Tibial nerve (tissue), 4 donors: ENCODE data around the gene LTBP3. TPM values are rescaled to one million over a fixed set of nuclear protein-coding genes. Genes with fewer than 3 reads are reported as not detected.
A peak's percentile ranks its signal among the peaks of the same experiment; 100 is the strongest.

Source experiments
- DNase-seq, 2 donors: peaks; one replicate each; pipeline ENCODE4 v3.0.0-alpha.2; 2019; ENCODE audit warnings: low spot score in 2 of 2
- H3K27ac ChIP-seq, 4 donors: fragments of 200-600 bp; sonication (generic) in 3 of 4; one replicate each; pipeline ENCODE4 v1.5.1; 2017 to 2019; ENCODE audit warnings: mild to moderate bottlenecking in 1 of 4
- H3K27me3 ChIP-seq, 2 donors: fragments of 200-600 bp; sonication (generic) in 1 of 2; one replicate each; pipeline versions ENCODE4 v1.5.1 to v1.6.0; 2017 to 2019
- H3K36me3 ChIP-seq, 3 donors: fragments of 200-600 bp; sonication (generic); one replicate each; pipeline ENCODE4 v1.5.1; 2018 to 2019
- H3K4me1 ChIP-seq, 4 donors: fragments of 200-600 bp; sonication (generic) in 3 of 4; one replicate each; pipeline ENCODE4 v1.5.1; 2017 to 2019
- H3K4me3 ChIP-seq, 4 donors: fragments of 200-600 bp; sonication (generic) in 3 of 4; one replicate each; pipeline ENCODE4 v1.5.1; 2017 to 2019; ENCODE audit warnings: mild to moderate bottlenecking in 1 of 4, moderate library complexity in 1 of 4
- H3K9me3 ChIP-seq, 4 donors: fragments of 200-600 bp; sonication (generic) in 3 of 4; one replicate each; pipeline ENCODE4 v1.5.1; 2017 to 2019
- EP300 ChIP-seq, 2 donors: sonication (generic); formaldehyde crosslinking; IDR thresholded peaks; one replicate each; pipeline ENCODE4 v1.6.1; 2017; ENCODE audit warnings: antibody characterized with exemption in 2 of 2, mild to moderate bottlenecking in 1 of 2
- POLR2A ChIP-seq, 2 donors: fragments of 450-650 bp; IDR thresholded peaks; one replicate each; pipeline ENCODE4 v1.6.1; 2017; ENCODE audit warnings: antibody characterized with exemption in 2 of 2, mild to moderate bottlenecking in 2 of 2, moderate library complexity in 2 of 2
- WGBS, 2 donors: methylation state at CpG; one replicate each; pipeline ENCODE4 v1.1.5; 2018; 5-methylcytosine and 5-hydroxymethylcytosine counted together
- total RNA-seq, 4 donors: library from RNA; depleted of rRNA; stranded (reverse); fragments of >200 nt; gene quantifications; one replicate each; pipeline ENCODE4 v1.1.0, GENCODE V29; 2016
- TF ChIP-seq, protein P1 (sequence below), 5 experiments: fragments of 200-600 bp in 3 of 5; fragments of 450-650 bp in 2 of 5; sonication (generic) in 3 of 5; IDR thresholded peaks; one replicate each; pipeline ENCODE4 v1.5.1; 2016 to 2019; ENCODE audit warnings: antibody characterized with exemption in 5 of 5, mild to moderate bottlenecking in 3 of 5, moderate library complexity in 2 of 5

The LTBP3 gene
- total RNA-seq, 4 donors from 2014 or later: 236 to 476 (median 386) TPM

DNA sequence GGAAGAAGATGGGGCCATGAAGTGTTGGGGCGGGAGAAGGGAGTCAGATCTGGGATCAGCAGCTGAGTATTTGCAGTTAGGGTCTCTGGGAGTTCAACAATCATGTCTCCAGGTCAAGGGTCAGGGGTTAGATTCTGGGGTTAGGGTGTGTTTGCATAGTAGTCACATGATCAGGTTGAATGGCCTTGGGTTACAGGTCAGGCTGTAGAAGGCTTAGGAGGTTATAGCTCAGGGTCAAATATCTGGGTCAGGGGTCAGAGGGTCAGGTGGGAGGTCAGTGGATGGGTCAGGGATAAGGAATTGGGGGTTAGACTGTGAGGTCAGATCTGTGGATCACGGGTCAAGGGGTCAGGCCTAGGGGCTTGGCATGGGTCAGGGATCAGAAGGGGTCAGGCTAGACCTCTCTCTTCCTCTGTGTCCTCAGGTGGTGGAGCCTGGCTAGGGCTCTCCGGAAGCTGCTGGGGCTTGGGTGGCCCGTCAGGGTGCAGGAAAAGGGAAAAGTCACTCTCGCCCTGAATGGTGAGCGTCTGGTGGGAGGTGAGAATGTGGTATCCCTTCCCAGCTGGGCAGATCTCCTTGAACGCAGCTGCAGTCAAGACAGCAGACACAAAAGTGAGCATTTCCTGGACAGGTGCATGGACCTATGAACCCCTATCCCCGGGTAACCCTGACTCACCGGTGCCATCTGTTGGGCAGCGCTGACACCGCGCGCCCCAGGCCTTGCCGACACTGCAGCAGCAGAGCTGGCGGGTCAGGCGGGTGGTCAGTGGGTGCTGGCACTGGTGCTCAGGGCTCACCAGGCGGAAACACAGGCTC is 6.4 kb downstream of the LTBP3 start:
- no peaks in the 10 kb centered on the region for H3K9me3 ChIP-seq
- peak overlapping the region in 3 of 4 donors; percentile 26 to 65 (median 28) for H3K27ac ChIP-seq
- 59 to 63% methylated on average over 17 of the region's 17 CpGs for WGBS, 2 donors
- no peak for DNase-seq
- no peaks in the 10 kb centered on the region for H3K27me3 ChIP-seq
- peaks cover 0 to 69% (median 0%) of the 10 kb centered on the region in 3 donors for H3K36me3 ChIP-seq
- H3K4me3 ChIP-seq: no peak overlapping the region
- peaks cover 0 to 66% (median 45%) of the 10 kb centered on the region in 4 donors for H3K4me1 ChIP-seq
- TF ChIP-seq POLR2A (IDR thresholded peaks at IDR 0.05): no peak
- TF ChIP-seq, protein P1, sequence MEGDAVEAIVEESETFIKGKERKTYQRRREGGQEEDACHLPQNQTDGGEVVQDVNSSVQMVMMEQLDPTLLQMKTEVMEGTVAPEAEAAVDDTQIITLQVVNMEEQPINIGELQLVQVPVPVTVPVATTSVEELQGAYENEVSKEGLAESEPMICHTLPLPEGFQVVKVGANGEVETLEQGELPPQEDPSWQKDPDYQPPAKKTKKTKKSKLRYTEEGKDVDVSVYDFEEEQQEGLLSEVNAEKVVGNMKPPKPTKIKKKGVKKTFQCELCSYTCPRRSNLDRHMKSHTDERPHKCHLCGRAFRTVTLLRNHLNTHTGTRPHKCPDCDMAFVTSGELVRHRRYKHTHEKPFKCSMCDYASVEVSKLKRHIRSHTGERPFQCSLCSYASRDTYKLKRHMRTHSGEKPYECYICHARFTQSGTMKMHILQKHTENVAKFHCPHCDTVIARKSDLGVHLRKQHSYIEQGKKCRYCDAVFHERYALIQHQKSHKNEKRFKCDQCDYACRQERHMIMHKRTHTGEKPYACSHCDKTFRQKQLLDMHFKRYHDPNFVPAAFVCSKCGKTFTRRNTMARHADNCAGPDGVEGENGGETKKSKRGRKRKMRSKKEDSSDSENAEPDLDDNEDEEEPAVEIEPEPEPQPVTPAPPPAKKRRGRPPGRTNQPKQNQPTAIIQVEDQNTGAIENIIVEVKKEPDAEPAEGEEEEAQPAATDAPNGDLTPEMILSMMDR (IDR thresholded peaks at IDR 0.05): peak in 4 of 5 experiments; percentile 12 to 46 (median 23)
- no peak for TF ChIP-seq EP300 (IDR thresholded peaks at IDR 0.05)

DNA sequence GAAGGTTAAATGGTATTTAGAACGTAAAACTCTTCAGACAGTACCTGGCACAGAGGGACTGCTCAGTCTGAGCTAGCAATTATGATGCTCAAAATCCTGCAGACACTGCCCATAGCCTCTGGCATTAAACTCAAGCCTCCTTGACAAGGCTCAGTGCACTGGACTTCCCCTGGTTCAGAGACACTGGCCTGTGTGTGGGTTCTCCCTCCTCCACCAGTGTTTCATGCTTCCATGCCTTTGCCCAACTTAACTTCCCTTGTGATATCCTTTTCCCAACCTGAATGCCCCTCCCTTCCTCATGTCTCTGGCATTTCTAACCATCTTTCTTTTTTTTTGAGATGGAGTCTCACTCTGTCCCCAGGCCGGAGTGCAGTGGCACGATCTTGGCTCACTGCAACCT is 9.1 kb downstream of the LTBP3 start:
- no peaks in the 10 kb centered on the region for H3K9me3 ChIP-seq
- H3K4me3 ChIP-seq: no peak overlapping the region
- WGBS, 2 donors: 86 to 92% methylated on average over 3 of the region's 3 CpGs
- DNase-seq: no peak
- H3K27ac ChIP-seq: no peak overlapping the region
- H3K27me3 ChIP-seq: no peaks in the 10 kb centered on the region
- TF ChIP-seq, protein P1 (IDR thresholded peaks at IDR 0.05): no peak
- no peak for TF ChIP-seq EP300 (IDR thresholded peaks at IDR 0.05)
- H3K4me1 ChIP-seq: peaks cover 0 to 46% (median 23%) of the 10 kb centered on the region in 4 donors
- H3K36me3 ChIP-seq: peaks cover 0 to 95% (median 0%) of the 10 kb centered on the region in 3 donors

DNA sequence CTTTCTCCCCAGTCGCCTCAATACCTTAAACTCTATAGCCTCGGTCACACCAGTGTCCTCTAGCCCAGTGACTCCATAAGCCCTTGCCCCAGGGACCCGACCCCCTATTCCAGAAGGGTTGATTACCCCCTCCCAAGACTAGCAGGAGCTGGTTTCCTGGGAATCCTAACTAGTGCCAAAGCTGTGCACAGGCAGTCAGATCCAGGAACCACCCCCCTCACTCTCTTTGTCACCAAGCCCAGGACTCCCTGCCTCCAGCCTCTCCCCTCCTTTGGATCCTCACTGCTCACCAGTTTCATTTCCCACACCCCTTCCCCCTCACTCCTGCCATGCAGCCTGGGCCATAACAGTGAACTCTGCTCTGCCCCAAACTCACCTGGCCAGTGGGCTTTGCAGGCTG is 9.8 kb downstream of the LTBP3 start:
- peak overlapping the region in 1 of 4 donors; percentile 10 for H3K27ac ChIP-seq
- H3K9me3 ChIP-seq: no peaks in the 10 kb centered on the region
- H3K27me3 ChIP-seq: no peaks in the 10 kb centered on the region
- TF ChIP-seq POLR2A (IDR thresholded peaks at IDR 0.05) (no peak), EP300 (IDR thresholded peaks at IDR 0.05) (no peak)
- TF ChIP-seq, protein P1 (IDR thresholded peaks at IDR 0.05): no peak
- peaks cover 0 to 95% (median 0%) of the 10 kb centered on the region in 3 donors for H3K36me3 ChIP-seq
- 88 to 91% methylated on average over 3 of the region's 3 CpGs for WGBS, 2 donors
- H3K4me3 ChIP-seq: no peak overlapping the region
- no peak for DNase-seq
- H3K4me1 ChIP-seq: peaks cover 0 to 39% (median 16%) of the 10 kb centered on the region in 4 donors

DNA sequence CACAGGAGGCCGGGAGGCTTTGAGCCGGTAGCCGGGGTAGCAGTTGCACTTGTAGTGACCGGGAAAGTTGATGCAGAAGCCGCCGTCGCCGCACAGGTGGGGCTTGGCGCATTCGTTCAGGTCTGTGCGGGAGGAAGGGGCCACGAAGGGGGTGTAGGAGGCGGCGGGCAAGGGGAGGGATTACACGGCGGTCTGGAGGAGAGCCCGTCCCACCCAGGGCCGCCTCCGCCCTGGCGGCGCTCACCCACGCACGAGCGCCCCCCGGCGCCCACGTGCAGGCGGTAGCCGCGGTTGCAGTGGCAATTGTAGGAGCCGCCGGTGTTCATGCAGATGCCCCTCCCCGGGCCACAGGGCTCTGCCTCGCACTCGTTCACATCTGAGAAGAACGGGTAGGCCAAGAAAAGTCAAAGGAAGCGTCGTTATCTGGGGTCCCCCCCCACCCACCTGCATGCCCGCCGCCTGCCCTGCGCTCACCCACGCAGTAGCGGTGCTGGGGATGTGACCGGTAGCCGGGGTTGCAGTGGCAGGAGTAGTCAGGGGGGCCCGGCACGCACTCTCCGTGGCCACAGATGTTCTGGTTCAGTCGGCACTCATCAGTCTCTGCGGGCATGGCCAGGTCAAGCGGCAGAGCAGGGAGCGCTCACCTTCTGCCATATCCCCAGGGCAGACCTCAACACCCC is 10.6 kb downstream of the LTBP3 start:
- no peak overlapping the region for H3K4me3 ChIP-seq
- no peak for DNase-seq
- TF ChIP-seq POLR2A (IDR thresholded peaks at IDR 0.05): no peak
- TF ChIP-seq, protein P1 (IDR thresholded peaks at IDR 0.05): no peak
- TF ChIP-seq EP300 (IDR thresholded peaks at IDR 0.05): no peak
- H3K27ac ChIP-seq: peak overlapping the region in 1 of 4 donors; percentile 77
- peaks cover 0 to 95% (median 0%) of the 10 kb centered on the region in 3 donors for H3K36me3 ChIP-seq
- no peaks in the 10 kb centered on the region for H3K9me3 ChIP-seq
- no peaks in the 10 kb centered on the region for H3K27me3 ChIP-seq
- H3K4me1 ChIP-seq: peaks cover 0 to 31% (median 12%) of the 10 kb centered on the region in 4 donors
- WGBS, 2 donors: 80 to 83% methylated on average over 33 to 49 of the region's 52 CpGs
